Activated naive CD8-positive, alpha-beta T cell treated with anti-CD3 and anti-CD28 coated beads, Interleukin-2, amount 50 U/mL, for 24 hours (primary cell): ENCODE data around the gene WNK2.
"Not testable (repeated sequence)": the region's sequence is repeated elsewhere in the genome, so short reads cannot be mapped to it uniquely, and the experiment has no call there.

Experiments
- ATAC-seq: fragments of 150-1000 bp; cut with Tn5 transposase; one replicate; pipeline ENCODE4 v1.10.0; 2021
- DNase-seq: peaks from one replicate; pipeline ENCODE4 v3.0.0; 2021
- H3K27ac Mint-ChIP-seq: one replicate; pipeline ENCODE4 v1.8.0; 2021; ENCODE audit warnings: mild to moderate bottlenecking, mixed read lengths
- H3K27me3 Mint-ChIP-seq: one replicate; pipeline ENCODE4 v1.8.0; 2021; ENCODE audit warnings: mixed read lengths
- H3K36me3 Mint-ChIP-seq: one replicate; pipeline ENCODE4 v1.8.0; 2021; ENCODE audit warnings: low read depth, mixed read lengths
- H3K4me1 Mint-ChIP-seq: one replicate; pipeline ENCODE4 v1.8.0; 2021; ENCODE audit warnings: mixed read lengths
- H3K4me3 Mint-ChIP-seq: one replicate; pipeline ENCODE4 v1.8.0; 2021; ENCODE audit warnings: mild to moderate bottlenecking, moderate library complexity, mixed read lengths
- H3K9me3 Mint-ChIP-seq: one replicate; pipeline ENCODE4 v1.8.0; 2021; ENCODE audit warnings: mixed read lengths

The WNK2 gene

GRCh38 chr9:93315960-93316359, 132.0 kb downstream of the WNK2 start:
- no peak for DNase-seq
- Mint-ChIP-seq H3K9me3 (no peaks in the 10 kb centered on the region), H3K36me3 (no peaks in the 10 kb centered on the region), H3K27ac (no peak overlapping the region), H3K4me1 (peaks cover 5% of the 10 kb centered on the region), H3K27me3 (peaks cover 17% of the 10 kb centered on the region), H3K4me3 (no peak overlapping the region)
- no peak for ATAC-seq

- Mint-ChIP-seq H3K4me1 (peaks cover 5% of the 10 kb centered on the region), H3K9me3 (no peaks in the 10 kb centered on the region), H3K36me3 (no peaks in the 10 kb centered on the region), H3K27ac (no peak overlapping the region), H3K4me3 (no peak overlapping the region), H3K27me3 (peaks cover 17% of the 10 kb centered on the region)
- no peak for ATAC-seq
- DNase-seq = no peak
These were observed 133.0 kb downstream of the WNK2 start for GRCh38 chr9:93316726-93317494.

GRCh38 chr9:93317495-93318094, 133.7 kb downstream of the WNK2 start:
- Mint-ChIP-seq H3K9me3 (no peaks in the 10 kb centered on the region), H3K27ac (no peak overlapping the region), H3K4me3 (no peak overlapping the region), H3K4me1 (peaks cover 5% of the 10 kb centered on the region), H3K27me3 (peaks cover 16% of the 10 kb centered on the region), H3K36me3 (no peaks in the 10 kb centered on the region)
- no peak for DNase-seq
- ATAC-seq = no peak

GRCh38 chr9:93318480-93318879, 134.5 kb downstream of the WNK2 start:
- H3K4me1 Mint-ChIP-seq = peaks cover 5% of the 10 kb centered on the region
- no peak overlapping the region for H3K27ac Mint-ChIP-seq
- no peaks in the 10 kb centered on the region for H3K36me3 Mint-ChIP-seq
- no peaks in the 10 kb centered on the region for H3K9me3 Mint-ChIP-seq
- DNase-seq (no peak), ATAC-seq (no peak)
- peaks cover 12% of the 10 kb centered on the region for H3K27me3 Mint-ChIP-seq
- no peak overlapping the region for H3K4me3 Mint-ChIP-seq

- DNase-seq (no peak), ATAC-seq (no peak)
- no peaks in the 10 kb centered on the region for H3K9me3 Mint-ChIP-seq
These were observed 135.5 kb downstream of the WNK2 start for GRCh38 chr9:93319301-93319991.

GRCh38 chr9:93319992-93320500, 136.1 kb downstream of the WNK2 start:
- no peaks in the 10 kb centered on the region for H3K9me3 Mint-ChIP-seq
- no peaks in the 10 kb centered on the region for H3K36me3 Mint-ChIP-seq
- peaks cover 5% of the 10 kb centered on the region for H3K4me1 Mint-ChIP-seq
- peaks cover 17% of the 10 kb centered on the region for H3K27me3 Mint-ChIP-seq
- ATAC-seq = no peak
- DNase-seq = no peak
- no peak overlapping the region for H3K27ac Mint-ChIP-seq
- no peak overlapping the region for H3K4me3 Mint-ChIP-seq

More at GRCh38 chr9:93319301-93319991, 135.5 kb downstream of the WNK2 start:
- H3K27me3 Mint-ChIP-seq = peaks cover 14% of the 10 kb centered on the region
- H3K36me3 Mint-ChIP-seq = no peaks in the 10 kb centered on the region
- H3K27ac Mint-ChIP-seq = no peak overlapping the region
- H3K4me1 Mint-ChIP-seq = peaks cover 5% of the 10 kb centered on the region
- H3K4me3 Mint-ChIP-seq = no peak overlapping the region

GRCh38 chr9:93320591-93321219, 136.8 kb downstream of the WNK2 start:
- Mint-ChIP-seq H3K9me3 (no peaks in the 10 kb centered on the region), H3K27me3 (peaks cover 16% of the 10 kb centered on the region), H3K4me1 (peaks cover 5% of the 10 kb centered on the region), H3K4me3 (no peak overlapping the region), H3K36me3 (no peaks in the 10 kb centered on the region), H3K27ac (no peak overlapping the region)
- DNase-seq (no peak), ATAC-seq (no peak)

GRCh38 chr9:93321220-93321610, 137.3 kb downstream of the WNK2 start:
- Mint-ChIP-seq H3K27ac (peak overlapping the region; percentile 29), H3K27me3 (peaks cover 16% of the 10 kb centered on the region)
- ATAC-seq = no peak

GRCh38 chr9:93323446-93323954, 139.6 kb downstream of the WNK2 start:
- ATAC-seq, H3K4me3 Mint-ChIP-seq, DNase-seq, H3K27ac Mint-ChIP-seq, H3K36me3 Mint-ChIP-seq, H3K9me3 Mint-ChIP-seq, H3K4me1 Mint-ChIP-seq: not testable (repeated sequence)
- H3K27me3 Mint-ChIP-seq = peaks cover 11% of the 10 kb centered on the region

More at GRCh38 chr9:93321220-93321610, 137.3 kb downstream of the WNK2 start:
- no peak overlapping the region for H3K4me3 Mint-ChIP-seq
- peaks cover 5% of the 10 kb centered on the region for H3K4me1 Mint-ChIP-seq
- no peaks in the 10 kb centered on the region for H3K36me3 Mint-ChIP-seq
- DNase-seq = no peak
- H3K9me3 Mint-ChIP-seq = no peaks in the 10 kb centered on the region

- H3K36me3 Mint-ChIP-seq = no peaks in the 10 kb centered on the region
- H3K4me1 Mint-ChIP-seq = no peaks in the 10 kb centered on the region
- no peak overlapping the region for H3K27ac Mint-ChIP-seq
- no peaks in the 10 kb centered on the region for H3K9me3 Mint-ChIP-seq
- peaks cover 7% of the 10 kb centered on the region for H3K27me3 Mint-ChIP-seq
- DNase-seq = no peak
- no peak overlapping the region for H3K4me3 Mint-ChIP-seq
- no peak for ATAC-seq
These were observed 140.4 kb downstream of the WNK2 start for GRCh38 chr9:93324191-93324834.

- H3K36me3 Mint-ChIP-seq = no peaks in the 10 kb centered on the region
- ATAC-seq (no peak), DNase-seq (no peak)
- H3K27ac Mint-ChIP-seq = no peak overlapping the region
- peaks cover 7% of the 10 kb centered on the region for H3K27me3 Mint-ChIP-seq
- no peaks in the 10 kb centered on the region for H3K9me3 Mint-ChIP-seq
- H3K4me1 Mint-ChIP-seq = no peaks in the 10 kb centered on the region
- H3K4me3 Mint-ChIP-seq = no peak overlapping the region
These were observed 141.5 kb downstream of the WNK2 start for GRCh38 chr9:93325307-93326035.

GRCh38 chr9:93326056-93326455, 142.1 kb downstream of the WNK2 start:
- Mint-ChIP-seq H3K27me3 (peaks cover 7% of the 10 kb centered on the region), H3K9me3 (no peaks in the 10 kb centered on the region)
- no peak for ATAC-seq

GRCh38 chr9:93326654-93327053, 142.7 kb downstream of the WNK2 start:
- no peaks in the 10 kb centered on the region for H3K9me3 Mint-ChIP-seq
- no peak overlapping the region for H3K27ac Mint-ChIP-seq
- no peak overlapping the region for H3K4me3 Mint-ChIP-seq
- DNase-seq (no peak), ATAC-seq (no peak)
- no peaks in the 10 kb centered on the region for H3K36me3 Mint-ChIP-seq
- peaks cover 7% of the 10 kb centered on the region for H3K27me3 Mint-ChIP-seq
- H3K4me1 Mint-ChIP-seq = no peaks in the 10 kb centered on the region

More at GRCh38 chr9:93326056-93326455, 142.1 kb downstream of the WNK2 start:
- DNase-seq = no peak
- Mint-ChIP-seq H3K4me1 (no peaks in the 10 kb centered on the region), H3K27ac (no peak overlapping the region), H3K36me3 (no peaks in the 10 kb centered on the region), H3K4me3 (no peak overlapping the region)
